HepG2 (cell line): ENCODE data around the gene EFNA3. TPM values are rescaled to one million over a fixed set of nuclear protein-coding genes. Genes with fewer than 3 reads are reported as not detected.
A peak's percentile ranks its signal among the peaks of the same experiment; 100 is the strongest.

Source experiments
- ATAC-seq: fragments of 200-7000 bp; cut with Tn5 transposase; 3 replicates; pipeline ENCODE4 v1.9.1; 2020; ENCODE audit warnings: mild to moderate bottlenecking, moderate library complexity
- BruUV-seq: library from RNA; stranded (reverse); fragments of 400-500 nt; replicated peaks from 2 replicates; lab custom pipeline; 2021; lab: Mats Ljungman, UMichigan
- CTCF ChIA-PET: fragments of 300-600 bp; formaldehyde crosslinking; extraction: SDS; loops from one replicate; lab custom pipeline; 2021; ENCODE audit warnings: low total read pairs, inconsistent platforms, low intra/inter-chr PET ratio; lab: Yijun Ruan, JAX
- POLR2A ChIA-PET: fragments of 350-600 bp; sonication (Branson Sonifier 250); formaldehyde crosslinking; loops from one replicate; lab custom pipeline; 2020; ENCODE audit warnings: antibody characterized with exemption, inconsistent platforms; lab: Yijun Ruan, JAX
- DNase-seq: peaks from one replicate; pipeline ENCODE4 v3.0.0-alpha.2; 2015; ENCODE audit warnings: low spot score
- FAIRE-seq: peaks from 3 replicates; lab custom pipeline; 2011; peaks lifted over from hg19 to GRCh38; lab: Jason Lieb, UNC
- H2AFZ ChIP-seq: one replicate; pipeline ENCODE4 v1.6.1; 2011; ENCODE audit warnings: low read length, inconsistent platforms
- H3K27ac ChIP-seq: fragments of 300-600 bp; 3 replicates; pipeline ENCODE4 v1.8.0; 2011; ENCODE audit warnings: mixed run types, mild to moderate bottlenecking, mixed read lengths, low read length, inconsistent platforms; ENCODE audit not compliant: insufficient read depth; ENCODE audit errors: extremely low read length
- H3K27me3 ChIP-seq, 2 experiments: fragments of 200-600 bp in 1 of 2; 2 replicates in 1 of 2; 3 replicates in 1 of 2; pipeline versions ENCODE4 v1.6.0 to v1.8.0; 2011; ENCODE audit warnings: low read length in 2 of 2, mild to moderate bottlenecking in 2 of 2, moderate library complexity in 2 of 2, inconsistent platforms in 1 of 2; ENCODE audit not compliant: insufficient read depth in 2 of 2, control insufficient read depth in 1 of 2
- H3K36me3 ChIP-seq, 2 experiments: fragments of 200-600 bp in 1 of 2; replicated peaks in 1 of 2; 2 replicates in 1 of 2; 3 replicates in 1 of 2; pipeline versions ENCODE4 v1.5.1 to v1.8.0; 2011; ENCODE audit warnings: low read length in 2 of 2, inconsistent platforms in 1 of 2; ENCODE audit not compliant: insufficient read depth in 2 of 2, control insufficient read depth in 1 of 2
- H3K4me1 ChIP-seq: 2 replicates; pipeline ENCODE4 v1.5.1; 2012; ENCODE audit warnings: low read length, inconsistent platforms; ENCODE audit not compliant: insufficient read depth
- H3K4me2 ChIP-seq: 2 replicates; pipeline ENCODE4 v1.6.0; 2011; ENCODE audit warnings: low read depth, low read length, inconsistent platforms
- H3K4me3 ChIP-seq, 3 experiments: fragments of 200-600 bp in 1 of 3; sonication (generic), shearing (Covaris generic) in 1 of 3; replicated peaks in 1 of 3; 2 replicates each; pipeline ENCODE4 v1.5.1; 2011 to 2016; ENCODE audit warnings: low read length in 3 of 3, inconsistent platforms in 2 of 3, low read depth in 2 of 3, mild to moderate bottlenecking in 2 of 3, control low read depth in 1 of 3, mixed read lengths in 1 of 3; ENCODE audit not compliant: insufficient read depth in 1 of 3
- H3K79me2 ChIP-seq: one replicate; pipeline ENCODE4 v1.6.1; 2011; ENCODE audit warnings: low read length, inconsistent platforms; ENCODE audit not compliant: insufficient read depth
- H3K9ac ChIP-seq: 2 replicates; pipeline ENCODE4 v1.6.0; 2011; ENCODE audit warnings: mild to moderate bottlenecking, low read depth, low read length, inconsistent platforms; ENCODE audit not compliant: insufficient read depth
- H3K9me3 ChIP-seq: 2 replicates; pipeline ENCODE4 v1.5.1; 2012; ENCODE audit warnings: mild to moderate bottlenecking, low read length
- H4K20me1 ChIP-seq: 2 replicates; pipeline ENCODE4 v1.6.0; 2011; ENCODE audit warnings: inconsistent platforms, mild to moderate bottlenecking, low read length, moderate library complexity; ENCODE audit not compliant: insufficient read depth
- ATF7 ChIP-seq, 2 experiments: fragments of 450-650 bp in 1 of 2; sonication (generic) in 1 of 2; formaldehyde crosslinking in 1 of 2; IDR thresholded peaks; 2 replicates each; pipeline versions ENCODE4 v1.4.0 to v1.6.1; 2016 to 2020; ENCODE audit warnings: antibody characterized with exemption in 1 of 2, mild to moderate bottlenecking in 1 of 2, missing genetic modification reagents in 1 of 2
- CEBPZ ChIP-seq: IDR thresholded peaks from 2 replicates; pipeline ENCODE4 v1.6.1; 2012; ENCODE audit warnings: low read length, improper control_type of control experiment
- DBP ChIP-seq: sonication (generic); formaldehyde crosslinking; IDR thresholded peaks from 2 replicates; pipeline ENCODE4 v1.4.0; 2020; ENCODE audit warnings: missing genetic modification reagents; ENCODE audit errors: not compliant biosample characterization
- GTF2F1 ChIP-seq: fragments of 150-350 bp; IDR thresholded peaks from 2 replicates; pipeline ENCODE4 v1.6.1; 2014; ENCODE audit warnings: low read length
- HNRNPUL1 ChIP-seq: fragments of 200-400 bp; formaldehyde crosslinking; IDR thresholded peaks from 2 replicates; pipeline ENCODE4 v1.6.1; 2017; ENCODE audit warnings: low read depth, mild to moderate bottlenecking, low read length, moderate library complexity
- PHF5A ChIP-seq: IDR thresholded peaks from one replicate; pipeline ENCODE4 v1.6.1; 2018; ENCODE audit warnings: low read depth, missing genetic modification reagents; ENCODE audit not compliant: unreplicated experiment
- RBFOX2 ChIP-seq: fragments of 200-400 bp; formaldehyde crosslinking; IDR thresholded peaks from 2 replicates; pipeline ENCODE4 v1.6.1; 2017; ENCODE audit warnings: low read depth, mild to moderate bottlenecking, low read length
- SAP130 ChIP-seq: IDR thresholded peaks from 2 replicates; pipeline ENCODE4 v1.6.1; 2016; ENCODE audit warnings: low read depth
- SPEN ChIP-seq: sonication (generic); formaldehyde crosslinking; IDR thresholded peaks from 2 replicates; pipeline ENCODE4 v1.5.1; 2020; ENCODE audit warnings: low read depth, mild to moderate bottlenecking, missing genetic modification reagents
- TCF7 ChIP-seq: sonication (generic); IDR thresholded peaks from 2 replicates; pipeline ENCODE4 v1.6.1; 2016; ENCODE audit warnings: antibody characterized with exemption, low read depth
- WGBS: methylation state at CpG from one replicate; pipeline ENCODE4 v1.1.6; 2017; ENCODE audit warnings: low lambda C conversion rate; 5-methylcytosine and 5-hydroxymethylcytosine counted together
- in situ Hi-C: cut with HindIII; loops from 2 replicates; pipeline ENCODE4 v1.10.0; 2017; ENCODE audit warnings: low pct_unique_long_range_greater_than_20kb; ENCODE audit not compliant: extremely low pct_ligation_motif_present
- intact Hi-C: fragments of 100-400 bp; cut with micrococcal nuclease; formaldehyde crosslinking; loops from one replicate; pipeline ENCODE4 v1.10.0; 2022; ENCODE audit not compliant: unreplicated experiment
- polyA plus RNA-seq, 8 experiments: library from polyadenylated mRNA; depleted of rRNA in 3 of 8; stranded (reverse) in 7 of 8; unstranded in 1 of 8; fragments of >200 nt; fragmentation: Illumina TruSeq in 4 of 8; extraction: Trizol in 4 of 8; gene quantifications; 2 replicates each; pipeline versions ENCODE4 v1.2.1 to v1.2.3, GENCODE V29; 2011 to 2016; ENCODE audit warnings: low read depth in 4 of 8, missing spikeins in 1 of 8, mixed read lengths in 1 of 8; ENCODE audit not compliant: insufficient read depth in 1 of 8
- total RNA-seq, 5 experiments: library from RNA; depleted of rRNA; stranded (reverse); fragments of >200 nt; fragmentation: Illumina TruSeq; extraction: Trizol; gene quantifications; 2 replicates each; pipeline ENCODE4 v1.2.3, GENCODE V29; 2016; ENCODE audit warnings: low read depth in 1 of 5

EFNA3 gene
- total and polyA plus RNA-seq, 2 of the 13 experiments (the other 11 are each of a cell fraction or from before 2014, with no cell fraction given) = 1.0 to 5.7 TPM

GRCh38 chr1:155068599-155068998 lies 10.0 kb upstream of the EFNA3 start:
- ChIA-PET CTCF (no interaction called here), POLR2A (no interaction called here)
- TF ChIP-seq HNRNPUL1 = no peak
- TF ChIP-seq SPEN (CRISPR knock-in tag) = no peak
- peak; percentile 79 for TF ChIP-seq ATF7 (IDR thresholded peaks at IDR 0.05)
- TF ChIP-seq ATF7 (CRISPR knock-in tag; IDR thresholded peaks at IDR 0.05) = no peak
- TF ChIP-seq GTF2F1 = no peak
- H3K9me3 ChIP-seq = no peaks in the 10 kb centered on the region
- no peak overlapping the region for H3K27ac ChIP-seq
- no peak for ATAC-seq
- WGBS = 96% methylated on average over 3 of the region's 3 CpGs
- in situ Hi-C loops (no loop called here), intact Hi-C loops (no loop called here)
- H3K36me3 ChIP-seq = peaks cover 3 to 7% of the 10 kb centered on the region in 2 experiments; a peak in 3 of 5 replicates
- H3K4me1 ChIP-seq = peaks cover 31% of the 10 kb centered on the region
- H4K20me1 ChIP-seq = no peaks in the 10 kb centered on the region
- H3K9ac ChIP-seq = no peak overlapping the region
- H3K4me2 ChIP-seq = no peak overlapping the region
- DNase-seq = no peak
- H3K79me2 ChIP-seq = peaks cover 9% of the 10 kb centered on the region
- peaks cover 4 to 23% of the 10 kb centered on the region in 2 experiments for H3K27me3 ChIP-seq
- H3K4me3 ChIP-seq = no peak overlapping the region
- FAIRE-seq = no peak
- H2AFZ ChIP-seq = no peak overlapping the region
- no TSS peak for BruUV-seq

- ATAC-seq (no peak), FAIRE-seq (no peak), DNase-seq (no peak)
- peaks cover 4 to 29% of the 10 kb centered on the region in 2 experiments for H3K27me3 ChIP-seq
- no peak overlapping the region for H3K4me2 ChIP-seq
- TF ChIP-seq PHF5A (CRISPR knock-in tag) (no peak), TCF7 (peak; percentile 61), CEBPZ (no peak), RBFOX2 (0 out of 2 replicates have a peak, but pooled peaks have one; percentile 1), DBP (CRISPR knock-in tag) (no peak), SAP130 (CRISPR knock-in tag) (no peak)
- no peak overlapping the region for H3K9ac ChIP-seq
- no peak overlapping the region for H2AFZ ChIP-seq
- H4K20me1 ChIP-seq = no peaks in the 10 kb centered on the region
- no peaks in the 10 kb centered on the region for H3K9me3 ChIP-seq
- H3K36me3 ChIP-seq = peaks cover 3 to 7% of the 10 kb centered on the region in 2 experiments; a peak in 3 of 5 replicates
- POLR2A ChIA-PET = no interaction called here
- in situ Hi-C loops = no loop called here
- 76% methylated on average over 4 of the region's 7 CpGs for WGBS
- peaks cover 4% of the 10 kb centered on the region for H3K79me2 ChIP-seq
- intact Hi-C loops = no loop called here
- H3K4me1 ChIP-seq = peaks cover 26% of the 10 kb centered on the region
- H3K27ac ChIP-seq = no peak overlapping the region
- no TSS peak for BruUV-seq
- CTCF ChIA-PET = no interaction called here
- H3K4me3 ChIP-seq = no peak overlapping the region
Measured at GRCh38 chr1:155069551-155070157, 9.0 kb upstream of the EFNA3 start.
